Activated CD4-positive, alpha-beta T cell treated with anti-CD3 and anti-CD28 coated beads, Interleukin-2, amount 50 U/mL, for 16 hours (primary cell): ENCODE data around the gene GIMAP1.

ENCODE experiments used
- DNase-seq: peaks from one replicate; pipeline ENCODE4 v3.0.0-alpha.2; 2020

GIMAP1 gene

GRCh38 chr7:150753239-150753638, 36.8 kb downstream of the GIMAP1 start:
- DNase-seq = no peak

GRCh38 chr7:150753826-150754603, 37.6 kb downstream of the GIMAP1 start:
- peak; percentile 78 for DNase-seq

- no peak for DNase-seq
Observed at GRCh38 chr7:150754951-150755350, 38.5 kb downstream of the GIMAP1 start.

- peak; percentile 87 for DNase-seq
Observed at GRCh38 chr7:150755473-150756099, 39.2 kb downstream of the GIMAP1 start.

GRCh38 chr7:150756166-150756565, 39.8 kb downstream of the GIMAP1 start:
- DNase-seq = no peak

- DNase-seq = peak; percentile 69
Observed at GRCh38 chr7:150756858-150757257, 40.4 kb downstream of the GIMAP1 start.

- no peak for DNase-seq
Observed at GRCh38 chr7:150759479-150759878, 43.1 kb downstream of the GIMAP1 start.

GRCh38 chr7:150766334-150766709, 49.9 kb downstream of the GIMAP1 start:
- DNase-seq = no peak

- no peak for DNase-seq
Observed at GRCh38 chr7:150769768-150770167, 53.4 kb downstream of the GIMAP1 start.
